ENCODE results near the gene KRT4. TPM values are rescaled to one million over a fixed set of nuclear protein-coding genes. Genes with fewer than 3 reads are reported as not detected.

Gene KRT4
- total RNA-seq, 1 donor from 2014 or later = not detected

DNA sequence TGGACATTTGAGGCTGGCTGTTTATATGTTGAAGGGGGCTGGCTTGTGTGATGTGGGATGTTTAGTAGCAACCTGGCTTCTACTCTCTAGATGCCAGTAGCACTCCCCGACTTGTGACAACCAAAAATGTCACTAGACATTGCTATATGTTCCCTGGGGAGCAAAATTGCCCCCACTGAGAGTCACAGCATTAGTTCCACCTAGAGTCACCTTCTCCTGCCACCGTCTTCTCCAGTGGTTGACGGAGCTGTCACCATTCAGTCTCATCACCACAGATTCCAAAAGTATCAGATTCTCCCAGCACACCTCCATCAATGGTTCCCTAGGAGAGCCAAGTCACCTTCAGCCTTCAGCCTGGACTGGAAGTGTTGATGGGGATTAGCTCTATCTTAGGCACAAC, 29.0 kb downstream of the KRT4 start:
- H3K36me3 Mint-ChIP-seq (ENCODE audit: unreplicated experiment) = no peaks in the 10 kb centered on the region
- no peak for DNase-seq
- no peak overlapping the region for H3K27ac Mint-ChIP-seq (ENCODE audit: unreplicated experiment)
- no peaks in the 10 kb centered on the region for H3K27me3 Mint-ChIP-seq (ENCODE audit: unreplicated experiment)
- H3K4me1 Mint-ChIP-seq (ENCODE audit: low read depth, unreplicated experiment) = no peaks in the 10 kb centered on the region
- no peaks in the 10 kb centered on the region for H3K9me3 Mint-ChIP-seq (ENCODE audit: unreplicated experiment)
- TF ChIP-seq, protein P1, sequence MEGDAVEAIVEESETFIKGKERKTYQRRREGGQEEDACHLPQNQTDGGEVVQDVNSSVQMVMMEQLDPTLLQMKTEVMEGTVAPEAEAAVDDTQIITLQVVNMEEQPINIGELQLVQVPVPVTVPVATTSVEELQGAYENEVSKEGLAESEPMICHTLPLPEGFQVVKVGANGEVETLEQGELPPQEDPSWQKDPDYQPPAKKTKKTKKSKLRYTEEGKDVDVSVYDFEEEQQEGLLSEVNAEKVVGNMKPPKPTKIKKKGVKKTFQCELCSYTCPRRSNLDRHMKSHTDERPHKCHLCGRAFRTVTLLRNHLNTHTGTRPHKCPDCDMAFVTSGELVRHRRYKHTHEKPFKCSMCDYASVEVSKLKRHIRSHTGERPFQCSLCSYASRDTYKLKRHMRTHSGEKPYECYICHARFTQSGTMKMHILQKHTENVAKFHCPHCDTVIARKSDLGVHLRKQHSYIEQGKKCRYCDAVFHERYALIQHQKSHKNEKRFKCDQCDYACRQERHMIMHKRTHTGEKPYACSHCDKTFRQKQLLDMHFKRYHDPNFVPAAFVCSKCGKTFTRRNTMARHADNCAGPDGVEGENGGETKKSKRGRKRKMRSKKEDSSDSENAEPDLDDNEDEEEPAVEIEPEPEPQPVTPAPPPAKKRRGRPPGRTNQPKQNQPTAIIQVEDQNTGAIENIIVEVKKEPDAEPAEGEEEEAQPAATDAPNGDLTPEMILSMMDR (IDR thresholded peaks at IDR 0.05; ENCODE audit: partially characterized antibody, unreplicated experiment) = no peak
- no peak overlapping the region for H3K4me3 Mint-ChIP-seq (ENCODE audit: unreplicated experiment)

GRCh38 chr12:52783563-52784316, 30.2 kb downstream of the KRT4 start:
- peaks cover 2% of the 10 kb centered on the region for H3K27me3 Mint-ChIP-seq (ENCODE audit: unreplicated experiment)
- no peak overlapping the region for H3K4me3 Mint-ChIP-seq (ENCODE audit: unreplicated experiment)
- H3K9me3 Mint-ChIP-seq (ENCODE audit: unreplicated experiment) = no peaks in the 10 kb centered on the region
- DNase-seq = no peak
- H3K4me1 Mint-ChIP-seq (ENCODE audit: low read depth, unreplicated experiment) = no peaks in the 10 kb centered on the region
- H3K27ac Mint-ChIP-seq (ENCODE audit: unreplicated experiment) = no peak overlapping the region
- no peaks in the 10 kb centered on the region for H3K36me3 Mint-ChIP-seq (ENCODE audit: unreplicated experiment)
- TF ChIP-seq, protein P1 (IDR thresholded peaks at IDR 0.05; ENCODE audit: partially characterized antibody, unreplicated experiment) = no peak

DNA sequence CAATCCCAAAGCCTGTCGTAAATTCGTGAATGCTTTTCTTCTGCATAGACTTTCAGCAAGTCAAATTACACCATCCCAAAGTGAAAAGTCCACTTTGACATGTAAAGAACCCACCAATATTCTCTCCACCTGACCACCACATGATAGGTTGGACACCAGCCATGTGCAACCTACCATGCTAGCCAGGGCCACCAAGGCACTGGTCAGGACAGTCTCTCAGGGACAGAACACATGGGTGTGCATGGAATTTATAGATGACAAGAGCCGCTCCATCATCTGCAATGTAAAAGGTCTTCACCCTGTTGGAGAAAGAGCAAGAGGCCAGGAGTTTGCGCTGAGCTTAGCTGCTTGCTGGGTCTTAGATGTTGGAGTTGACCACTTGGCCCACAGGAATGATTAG, 31.4 kb downstream of the KRT4 start:
- Mint-ChIP-seq H3K27ac (ENCODE audit: unreplicated experiment) (no peak overlapping the region), H3K27me3 (ENCODE audit: unreplicated experiment) (peaks cover 5% of the 10 kb centered on the region), H3K9me3 (ENCODE audit: unreplicated experiment) (no peaks in the 10 kb centered on the region), H3K4me1 (ENCODE audit: low read depth, unreplicated experiment) (no peaks in the 10 kb centered on the region), H3K4me3 (ENCODE audit: unreplicated experiment) (no peak overlapping the region), H3K36me3 (ENCODE audit: unreplicated experiment) (no peaks in the 10 kb centered on the region)
- no peak for DNase-seq
- TF ChIP-seq, protein P1 (IDR thresholded peaks at IDR 0.05; ENCODE audit: partially characterized antibody, unreplicated experiment) = no peak

GRCh38 chr12:52781399-52782082, 32.4 kb downstream of the KRT4 start:
- Mint-ChIP-seq H3K4me1 (ENCODE audit: low read depth, unreplicated experiment) (no peaks in the 10 kb centered on the region), H3K27ac (ENCODE audit: unreplicated experiment) (no peak overlapping the region), H3K27me3 (ENCODE audit: unreplicated experiment) (peaks cover 5% of the 10 kb centered on the region), H3K9me3 (ENCODE audit: unreplicated experiment) (no peaks in the 10 kb centered on the region), H3K36me3 (ENCODE audit: unreplicated experiment) (no peaks in the 10 kb centered on the region), H3K4me3 (ENCODE audit: unreplicated experiment) (no peak overlapping the region)
- TF ChIP-seq, protein P1 (IDR thresholded peaks at IDR 0.05; ENCODE audit: partially characterized antibody, unreplicated experiment) = no peak
- DNase-seq = no peak

DNA sequence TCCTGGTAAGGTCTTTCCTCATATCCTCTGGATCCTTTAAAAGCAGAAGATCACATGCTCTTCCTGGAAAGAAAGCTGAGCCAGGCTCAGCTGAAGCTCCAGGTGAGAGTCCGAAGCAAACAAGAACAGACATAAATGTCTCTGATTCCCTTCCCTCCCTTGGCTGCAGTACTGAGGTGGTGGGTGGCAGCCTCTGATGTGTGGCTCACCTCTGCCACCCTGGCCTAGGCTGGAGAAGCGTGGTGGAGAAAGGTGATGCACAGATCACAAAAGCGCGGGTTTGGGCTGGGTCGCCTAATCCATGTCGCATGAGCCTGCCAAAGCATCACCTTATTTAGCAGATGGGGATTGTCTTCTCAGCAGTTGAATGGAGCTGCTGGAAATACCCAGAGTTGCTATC, 34.0 kb downstream of the KRT4 start:
- no peaks in the 10 kb centered on the region for H3K36me3 Mint-ChIP-seq (ENCODE audit: unreplicated experiment)
- no peak overlapping the region for H3K27ac Mint-ChIP-seq (ENCODE audit: unreplicated experiment)
- H3K27me3 Mint-ChIP-seq (ENCODE audit: unreplicated experiment) = peaks cover 5% of the 10 kb centered on the region
- no peaks in the 10 kb centered on the region for H3K9me3 Mint-ChIP-seq (ENCODE audit: unreplicated experiment)
- H3K4me1 Mint-ChIP-seq (ENCODE audit: low read depth, unreplicated experiment) = no peaks in the 10 kb centered on the region
- TF ChIP-seq, protein P1 (IDR thresholded peaks at IDR 0.05; ENCODE audit: partially characterized antibody, unreplicated experiment) = no peak
- no peak for DNase-seq
- no peak overlapping the region for H3K4me3 Mint-ChIP-seq (ENCODE audit: unreplicated experiment)
